ENCODE data around the gene RAB6B.

The RAB6B gene

GRCh38 chr3:133890037-133890436 lies 5.6 kb downstream of the RAB6B start:
- TF ChIP-seq CTCF (IDR thresholded peaks at IDR 0.05; ENCODE audit: low read depth, low read length) (no peak), MYC (IDR thresholded peaks at IDR 0.05; ENCODE audit: low read depth, low read length) (no peak), POLR2A (IDR thresholded peaks at IDR 0.05; ENCODE audit: extremely low read depth, insufficient read length) (no peak), MAX (IDR thresholded peaks at IDR 0.05; ENCODE audit: low read depth, low read length) (no peak)
- peak; percentile 84 for DNase-seq (ENCODE audit: low read depth)

GRCh38 chr3:133888726-133889340 lies 6.8 kb downstream of the RAB6B start:
- TF ChIP-seq MAX (IDR thresholded peaks at IDR 0.05; ENCODE audit: low read depth, low read length) (no peak), MYC (IDR thresholded peaks at IDR 0.05; ENCODE audit: low read depth, low read length) (no peak), POLR2A (IDR thresholded peaks at IDR 0.05; ENCODE audit: extremely low read depth, insufficient read length) (no peak)
- H3K4me3 ChIP-seq (ENCODE audit: low read depth, low read length): no peak overlapping the region
- DNase-seq (ENCODE audit: low read depth): no peak

More at GRCh38 chr3:133890037-133890436, 5.6 kb downstream of the RAB6B start:
- no peak overlapping the region for H3K4me3 ChIP-seq (ENCODE audit: low read depth, low read length)

- peak; percentile 91 for DNase-seq (ENCODE audit: low read depth)
- peak; percentile 88 for TF ChIP-seq MAX (IDR thresholded peaks at IDR 0.05; ENCODE audit: low read depth, low read length)
- no peak for TF ChIP-seq CTCF (IDR thresholded peaks at IDR 0.05; ENCODE audit: low read depth, low read length)
- TF ChIP-seq POLR2A (IDR thresholded peaks at IDR 0.05; ENCODE audit: extremely low read depth, insufficient read length): no peak
- TF ChIP-seq MYC (IDR thresholded peaks at IDR 0.05; ENCODE audit: low read depth, low read length): peak; percentile 74
- no peak overlapping the region for H3K4me3 ChIP-seq (ENCODE audit: low read depth, low read length)
Measured at GRCh38 chr3:133887803-133888703, 7.6 kb downstream of the RAB6B start.

GRCh38 chr3:133887074-133887802 lies 8.4 kb downstream of the RAB6B start:
- no peak for DNase-seq (ENCODE audit: low read depth)
- TF ChIP-seq MYC (IDR thresholded peaks at IDR 0.05; ENCODE audit: low read depth, low read length) (no peak), MAX (IDR thresholded peaks at IDR 0.05; ENCODE audit: low read depth, low read length) (no peak), POLR2A (IDR thresholded peaks at IDR 0.05; ENCODE audit: extremely low read depth, insufficient read length) (no peak), CTCF (IDR thresholded peaks at IDR 0.05; ENCODE audit: low read depth, low read length) (no peak)
- H3K4me3 ChIP-seq (ENCODE audit: low read depth, low read length): no peak overlapping the region

- no peak for TF ChIP-seq MAX (IDR thresholded peaks at IDR 0.05; ENCODE audit: low read depth, low read length)
- no peak for TF ChIP-seq POLR2A (IDR thresholded peaks at IDR 0.05; ENCODE audit: extremely low read depth, insufficient read length)
- no peak for TF ChIP-seq MYC (IDR thresholded peaks at IDR 0.05; ENCODE audit: low read depth, low read length)
- TF ChIP-seq CTCF (IDR thresholded peaks at IDR 0.05; ENCODE audit: low read depth, low read length): no peak
- no peak for DNase-seq (ENCODE audit: low read depth)
- H3K4me3 ChIP-seq (ENCODE audit: low read depth, low read length): no peak overlapping the region
Measured at GRCh38 chr3:133886031-133886722, 9.5 kb downstream of the RAB6B start.

Data from NB4 (cell line).